GM21526 (cell line): ENCODE measurements around the gene ZDHHC24.
"Not testable (repeated sequence)": the region's sequence is repeated elsewhere in the genome, so short reads cannot be mapped to it uniquely, and the experiment has no call there.

Source experiments
- ATAC-seq: cut with Tn5 transposase; IDR thresholded peaks from one replicate; pipeline ENCODE4 v1.9.1; 2021; ENCODE audit warnings: moderate library complexity; ENCODE audit not compliant: unreplicated experiment, low FRiP score

The ZDHHC24 gene

GRCh38 chr11:66545701-66546367 is at the start of gene ZDHHC24:
TSS of gene ZDHHC24 (minus strand) at chr11:66546048. CDS start at chr11:66546003, 45 bp downstream.
- ATAC-seq: peak; percentile 81

GRCh38 chr11:66595245-66595904 is 49.5 kb upstream of the ZDHHC24 start:
- ATAC-seq: no peak

GRCh38 chr11:66593650-66594049 is 47.8 kb upstream of the ZDHHC24 start:
- no peak for ATAC-seq

- peak; percentile 25 for ATAC-seq
These were observed 47.4 kb upstream of the ZDHHC24 start for GRCh38 chr11:66593303-66593635.

GRCh38 chr11:66592457-66593302 is 46.8 kb upstream of the ZDHHC24 start, which contains the start of the genes CCDC87 and CCS:
TSS of gene CCDC87 (minus strand) at chr11:66593063. CDS start at chr11:66593015, 48 bp downstream.
TSS of gene CCS (plus strand) at chr11:66593185. CDS start at chr11:66593262, 77 bp downstream.
- peak; percentile 83 for ATAC-seq

GRCh38 chr11:66591175-66591574 is 45.3 kb upstream of the ZDHHC24 start:
- ATAC-seq: no peak

- ATAC-seq: no peak
These were observed 44.3 kb upstream of the ZDHHC24 start for GRCh38 chr11:66589996-66590675.

- not testable (repeated sequence) for ATAC-seq
These were observed 43.5 kb upstream of the ZDHHC24 start for GRCh38 chr11:66589315-66589714.

- no peak for ATAC-seq
These were observed 40.3 kb upstream of the ZDHHC24 start for GRCh38 chr11:66586136-66586535.

- not testable (repeated sequence) for ATAC-seq
These were observed 39.6 kb upstream of the ZDHHC24 start for GRCh38 chr11:66585447-66585846.

- ATAC-seq: not testable (repeated sequence)
These were observed 36.8 kb upstream of the ZDHHC24 start for GRCh38 chr11:66582565-66583147.

- ATAC-seq: no peak
These were observed 35.4 kb upstream of the ZDHHC24 start for GRCh38 chr11:66581261-66581660.

GRCh38 chr11:66580803-66581202 is 35.0 kb upstream of the ZDHHC24 start:
- ATAC-seq: no peak

GRCh38 chr11:66579017-66579606 is 33.3 kb upstream of the ZDHHC24 start:
- ATAC-seq: no peak

- ATAC-seq: no peak
These were observed 25.0 kb upstream of the ZDHHC24 start for GRCh38 chr11:66570850-66571180.

GRCh38 chr11:66570079-66570849 is 24.4 kb upstream of the ZDHHC24 start:
- no peak for ATAC-seq

- no peak for ATAC-seq
These were observed 23.2 kb upstream of the ZDHHC24 start for GRCh38 chr11:66569076-66569475.

- no peak for ATAC-seq
These were observed 22.5 kb upstream of the ZDHHC24 start, which contains the start of gene CTSF for GRCh38 chr11:66568124-66568916. TSS of gene CTSF (minus strand) at chr11:66568606. CDS start at chr11:66568486, 120 bp downstream.
